ENCODE data around the gene GTSE1.
"Not testable (repeated sequence)": the region's sequence is repeated elsewhere in the genome, so short reads cannot be mapped to it uniquely, and the experiment has no call there.

The GTSE1 gene

GRCh38 chr22:46294784-46295183, 1.9 kb upstream of the GTSE1 start:
- no peak for DNase-seq

GRCh38 chr22:46295277-46295971, 1.2 kb upstream of the GTSE1 start:
- no peak for DNase-seq

GRCh38 chr22:46297151-46297812, 612 bp downstream of the GTSE1 start:
- peak; percentile 38 for DNase-seq

- DNase-seq: no peak
These were observed 2.4 kb downstream of the GTSE1 start for GRCh38 chr22:46299101-46299500.

GRCh38 chr22:46300491-46300890, 3.8 kb downstream of the GTSE1 start:
- DNase-seq: no peak

GRCh38 chr22:46303347-46303965, 6.8 kb downstream of the GTSE1 start:
- peak; percentile 18 for DNase-seq

- no peak for DNase-seq
These were observed 11.8 kb downstream of the GTSE1 start for GRCh38 chr22:46308283-46308988.

- DNase-seq: no peak
These were observed 12.9 kb downstream of the GTSE1 start for GRCh38 chr22:46309526-46310085.

GRCh38 chr22:46312056-46312455, 15.4 kb downstream of the GTSE1 start:
- DNase-seq: no peak

- DNase-seq: not testable (repeated sequence)
These were observed 16.2 kb downstream of the GTSE1 start for GRCh38 chr22:46312848-46313247.

GRCh38 chr22:46315976-46316375, 19.3 kb downstream of the GTSE1 start:
- DNase-seq: no peak

GRCh38 chr22:46317646-46318045, 21.0 kb downstream of the GTSE1 start:
- DNase-seq: no peak

GRCh38 chr22:46318576-46318975, 21.9 kb downstream of the GTSE1 start:
- DNase-seq: no peak

GRCh38 chr22:46319319-46319718, 22.6 kb downstream of the GTSE1 start:
- DNase-seq: no peak

- no peak for DNase-seq
These were observed 23.6 kb downstream of the GTSE1 start for GRCh38 chr22:46320166-46320710.

GRCh38 chr22:46320716-46321386, 24.2 kb downstream of the GTSE1 start:
- no peak for DNase-seq

- DNase-seq: no peak
These were observed 26.0 kb downstream of the GTSE1 start for GRCh38 chr22:46322711-46323110.

- DNase-seq: no peak
These were observed 26.5 kb downstream of the GTSE1 start for GRCh38 chr22:46323162-46323561.

- DNase-seq: no peak
These were observed 29.5 kb downstream of the GTSE1 start for GRCh38 chr22:46326066-46326680.

- no peak for DNase-seq
These were observed 31.2 kb downstream of the GTSE1 start for GRCh38 chr22:46327691-46328465.

- no peak for DNase-seq
These were observed 32.1 kb downstream of the GTSE1 start for GRCh38 chr22:46328797-46329196.

Data from fibroblast of skin of right quadriceps (primary cell).